Measurements from ENCODE around the gene SF3A2. TPM values are rescaled to one million over a fixed set of nuclear protein-coding genes. Genes with fewer than 3 reads are reported as not detected.

Gene SF3A2
- total RNA-seq, 1 donor from 2014 or later, result 142 TPM

DNA sequence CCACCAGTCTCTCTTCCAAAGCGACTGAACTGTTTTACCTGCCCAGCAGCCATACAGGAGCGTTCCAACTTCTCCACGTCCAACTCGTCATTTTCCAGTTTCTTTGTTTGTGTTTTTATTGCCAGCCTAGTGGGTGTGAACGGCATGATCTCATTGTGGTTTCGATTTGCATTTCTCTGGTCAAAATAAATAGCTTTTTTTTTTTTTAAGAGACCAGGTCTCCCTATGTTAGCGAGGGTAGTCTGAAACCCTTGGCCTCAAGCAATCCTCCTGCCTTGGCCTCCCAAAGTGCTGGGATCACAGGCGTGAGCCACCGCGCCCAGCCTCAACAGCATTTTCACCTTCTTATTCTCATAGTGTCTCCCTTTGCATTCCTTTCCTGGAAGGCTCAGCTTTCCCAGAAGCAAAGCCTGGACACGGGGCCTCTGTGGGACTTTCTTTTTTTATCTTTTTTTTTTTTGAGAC is 23.7 kb downstream of the SF3A2 start:
- DNase-seq (ENCODE audit: low spot score in 2 of 2, unreplicated experiment in 2 of 2), result no peak
- TF ChIP-seq, protein P1, sequence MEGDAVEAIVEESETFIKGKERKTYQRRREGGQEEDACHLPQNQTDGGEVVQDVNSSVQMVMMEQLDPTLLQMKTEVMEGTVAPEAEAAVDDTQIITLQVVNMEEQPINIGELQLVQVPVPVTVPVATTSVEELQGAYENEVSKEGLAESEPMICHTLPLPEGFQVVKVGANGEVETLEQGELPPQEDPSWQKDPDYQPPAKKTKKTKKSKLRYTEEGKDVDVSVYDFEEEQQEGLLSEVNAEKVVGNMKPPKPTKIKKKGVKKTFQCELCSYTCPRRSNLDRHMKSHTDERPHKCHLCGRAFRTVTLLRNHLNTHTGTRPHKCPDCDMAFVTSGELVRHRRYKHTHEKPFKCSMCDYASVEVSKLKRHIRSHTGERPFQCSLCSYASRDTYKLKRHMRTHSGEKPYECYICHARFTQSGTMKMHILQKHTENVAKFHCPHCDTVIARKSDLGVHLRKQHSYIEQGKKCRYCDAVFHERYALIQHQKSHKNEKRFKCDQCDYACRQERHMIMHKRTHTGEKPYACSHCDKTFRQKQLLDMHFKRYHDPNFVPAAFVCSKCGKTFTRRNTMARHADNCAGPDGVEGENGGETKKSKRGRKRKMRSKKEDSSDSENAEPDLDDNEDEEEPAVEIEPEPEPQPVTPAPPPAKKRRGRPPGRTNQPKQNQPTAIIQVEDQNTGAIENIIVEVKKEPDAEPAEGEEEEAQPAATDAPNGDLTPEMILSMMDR (IDR thresholded peaks at IDR 0.05; ENCODE audit: unreplicated experiment), result no peak
- H3K36me3 Mint-ChIP-seq, result no peaks in the 10 kb centered on the region
- no peak overlapping the region for H3K27ac Mint-ChIP-seq
- H3K27me3 Mint-ChIP-seq (ENCODE audit: low read depth), result no peaks in the 10 kb centered on the region
- H3K4me1 Mint-ChIP-seq, result no peaks in the 10 kb centered on the region
- no peak overlapping the region for H3K4me3 Mint-ChIP-seq
- H3K9me3 Mint-ChIP-seq, result no peaks in the 10 kb centered on the region

DNA sequence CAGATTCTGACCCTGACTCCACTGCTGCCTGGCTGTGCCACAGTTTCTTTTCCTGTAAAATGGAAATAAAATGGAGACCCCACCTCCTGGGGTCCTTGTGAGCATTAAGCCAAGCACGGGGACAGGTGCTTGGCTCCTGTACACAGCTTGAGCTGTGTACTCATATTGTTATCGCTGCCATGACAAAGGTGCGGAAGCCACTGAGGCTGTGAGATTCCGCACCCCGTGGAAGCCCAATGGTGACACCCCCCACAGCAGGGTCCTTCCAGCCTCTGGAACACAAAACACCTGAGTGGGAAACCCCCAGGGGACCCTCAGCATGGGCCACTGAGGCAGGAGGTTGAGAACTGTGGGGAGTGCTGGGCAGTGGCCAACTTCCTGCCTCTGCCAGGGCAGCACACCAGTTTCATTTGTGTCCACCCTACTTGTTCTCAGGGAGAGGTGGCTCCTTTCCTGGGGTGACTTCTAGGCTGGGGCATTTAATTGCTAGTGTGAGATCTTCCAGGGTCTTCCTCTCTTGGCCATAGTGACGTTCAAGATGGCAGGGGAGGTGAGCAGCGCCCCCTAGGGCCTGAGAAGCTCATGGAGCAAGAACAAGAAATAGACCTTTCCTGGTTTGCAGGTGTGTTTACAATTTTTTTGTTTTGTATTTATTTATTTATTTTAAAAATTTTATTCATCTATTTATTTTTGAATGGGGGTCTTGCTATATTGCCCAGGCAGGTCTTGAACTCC is 25.0 kb downstream of the SF3A2 start:
- Mint-ChIP-seq H3K4me1 (peaks cover 4% of the 10 kb centered on the region), H3K27me3 (ENCODE audit: low read depth) (no peaks in the 10 kb centered on the region), H3K9me3 (no peaks in the 10 kb centered on the region), H3K36me3 (no peaks in the 10 kb centered on the region), H3K4me3 (no peak overlapping the region), H3K27ac (no peak overlapping the region)
- DNase-seq (ENCODE audit: low spot score in 2 of 2, unreplicated experiment in 2 of 2), result no peak
- TF ChIP-seq, protein P1 (IDR thresholded peaks at IDR 0.05; ENCODE audit: unreplicated experiment), result peak; percentile 34

DNA sequence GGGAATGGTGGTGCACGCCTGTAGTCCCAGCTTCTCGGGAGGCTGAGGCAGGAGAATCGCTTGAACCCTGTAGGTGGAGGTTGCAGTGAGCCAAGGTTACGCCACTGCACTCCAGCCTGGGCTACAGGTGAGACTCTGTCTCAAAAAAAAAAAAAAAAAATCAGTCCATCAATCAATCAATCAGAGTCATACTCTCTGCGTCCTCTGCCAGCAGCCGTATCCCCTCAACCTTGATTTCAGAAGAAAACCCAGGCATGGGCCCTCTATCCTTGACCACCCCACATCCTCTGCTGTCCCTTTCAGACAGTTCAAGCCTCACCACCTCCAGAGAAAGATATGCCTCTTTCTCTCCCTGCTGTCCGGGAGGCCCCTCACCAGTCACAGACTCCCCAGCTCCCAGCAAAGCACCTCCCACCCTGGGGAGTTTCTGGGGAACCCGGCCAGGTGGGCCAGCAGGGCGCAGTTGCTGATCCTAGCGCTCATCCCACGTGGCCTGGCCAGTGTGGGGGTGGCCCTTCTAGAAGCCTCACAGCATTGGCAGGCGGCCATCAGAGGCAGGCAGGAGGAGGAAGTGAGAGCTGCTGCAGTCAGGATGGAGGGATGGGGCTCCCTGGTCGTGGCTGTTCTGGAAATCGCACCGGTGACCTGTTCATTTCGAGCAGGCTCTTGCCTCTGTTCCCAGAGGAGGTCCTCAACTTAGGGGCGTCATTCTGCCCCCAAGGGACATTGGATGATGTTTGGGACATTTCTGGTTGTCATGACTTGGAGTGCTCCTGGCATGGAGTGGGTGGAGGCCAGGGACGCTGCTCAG is 29.8 kb downstream of the SF3A2 start:
- H3K4me3 Mint-ChIP-seq, result no peak overlapping the region
- peak in 1 of 2 experiments; percentile 60 for DNase-seq (ENCODE audit: low spot score in 2 of 2, unreplicated experiment in 2 of 2)
- TF ChIP-seq, protein P1 (IDR thresholded peaks at IDR 0.05; ENCODE audit: unreplicated experiment), result no peak
- H3K27ac Mint-ChIP-seq, result peak overlapping the region; percentile 21
- H3K36me3 Mint-ChIP-seq, result peaks cover under 1% of the 10 kb centered on the region
- H3K27me3 Mint-ChIP-seq (ENCODE audit: low read depth), result no peaks in the 10 kb centered on the region
- H3K4me1 Mint-ChIP-seq, result peaks cover 15% of the 10 kb centered on the region
- no peaks in the 10 kb centered on the region for H3K9me3 Mint-ChIP-seq

DNA sequence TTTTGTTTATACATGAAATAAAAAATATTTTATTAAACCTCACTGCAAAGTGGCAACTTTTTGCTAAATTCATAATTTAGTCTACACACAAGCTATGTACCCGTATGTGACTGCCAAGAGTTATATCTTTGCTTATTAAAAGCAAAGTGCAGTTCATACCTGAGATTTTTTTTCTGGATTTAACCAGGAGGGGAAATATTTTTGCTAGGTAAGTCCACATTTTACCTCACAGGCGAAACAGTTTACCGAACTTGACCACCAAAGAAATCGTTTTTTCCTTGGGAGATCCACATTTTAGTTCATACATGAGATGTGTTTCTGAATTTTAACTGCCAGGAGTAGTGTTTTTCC is 31.8 kb downstream of the SF3A2 start:
- H3K27ac Mint-ChIP-seq, result peak overlapping the region; percentile 54
- H3K27me3 Mint-ChIP-seq (ENCODE audit: low read depth), result no peaks in the 10 kb centered on the region
- H3K9me3 Mint-ChIP-seq, result no peaks in the 10 kb centered on the region
- peaks cover 25% of the 10 kb centered on the region for H3K4me1 Mint-ChIP-seq
- TF ChIP-seq, protein P1 (IDR thresholded peaks at IDR 0.05; ENCODE audit: unreplicated experiment), result no peak
- DNase-seq (ENCODE audit: low spot score in 2 of 2, unreplicated experiment in 2 of 2), result no peak
- peak overlapping the region; percentile 88 for H3K4me3 Mint-ChIP-seq
- H3K36me3 Mint-ChIP-seq, result peaks cover 5% of the 10 kb centered on the region

DNA sequence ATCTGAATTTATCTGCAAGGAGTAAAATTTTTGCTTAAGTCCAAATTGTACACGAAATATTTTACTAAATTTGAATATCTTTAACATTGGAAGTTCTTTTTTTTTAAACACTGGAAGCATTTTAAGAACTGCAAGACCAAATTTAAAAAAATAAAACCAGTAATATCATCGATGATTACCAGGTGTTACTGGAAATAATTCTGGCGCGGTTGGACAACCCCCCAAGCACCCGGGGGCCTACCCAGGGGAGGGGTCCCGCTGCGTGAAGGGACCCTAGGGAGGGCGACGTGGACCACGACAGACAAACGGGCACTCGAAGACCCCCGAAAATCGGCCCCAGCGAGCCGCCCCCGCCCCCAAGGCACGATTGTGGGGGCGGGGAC is 32.2 kb downstream of the SF3A2 start:
- H3K27me3 Mint-ChIP-seq (ENCODE audit: low read depth), result no peaks in the 10 kb centered on the region
- peak overlapping the region; percentile 54 for H3K27ac Mint-ChIP-seq
- no peaks in the 10 kb centered on the region for H3K9me3 Mint-ChIP-seq
- no peak for DNase-seq (ENCODE audit: low spot score in 2 of 2, unreplicated experiment in 2 of 2)
- H3K4me3 Mint-ChIP-seq, result peak overlapping the region; percentile 88
- peaks cover 7% of the 10 kb centered on the region for H3K36me3 Mint-ChIP-seq
- peaks cover 29% of the 10 kb centered on the region for H3K4me1 Mint-ChIP-seq
- TF ChIP-seq, protein P1 (IDR thresholded peaks at IDR 0.05; ENCODE audit: unreplicated experiment), result no peak

Measured in mesothelial cell of epicardium (in vitro differentiated cells).